CD4-positive, alpha-beta T cell (primary cell): Measurements from ENCODE around the gene TMEFF2. TPM values are rescaled to one million over a fixed set of nuclear protein-coding genes. Genes with fewer than 3 reads are reported as not detected.

Experiments
- ATAC-seq: fragments of 200-7000 bp; cut with Tn5 transposase; one replicate; pipeline ENCODE4 v1.10.0; 2022; ENCODE audit warnings: mild to moderate bottlenecking; ENCODE audit not compliant: poor library complexity
- CTCF ChIA-PET: fragments of 350-600 bp; sonication (Branson Sonifier 250); formaldehyde crosslinking; loops from one replicate; lab custom pipeline; 2021; ENCODE audit warnings: antibody characterized with exemption, inconsistent platforms; lab: Charles Lee
- POLR2A ChIA-PET: fragments of 350-600 bp; sonication (Branson Sonifier 250); formaldehyde crosslinking; loops from one replicate; lab custom pipeline; 2021; ENCODE audit warnings: antibody characterized with exemption, inconsistent platforms; lab: Charles Lee
- DNase-seq, 14 experiments: peaks; one replicate each; pipeline ENCODE4 v3.0.0-alpha.2; 2013 to 2020; ENCODE audit warnings: mixed read lengths in 2 of 14
- H3K27ac ChIP-seq, 2 donors: one replicate each; pipeline versions ENCODE4 v1.5.1 to v1.7.0; 2013; ENCODE audit warnings: low read length in 2 of 2, low read depth in 1 of 2, mild to moderate bottlenecking in 1 of 2
- H3K27me3 ChIP-seq, 2 experiments: 1 replicate in 1 of 2; 2 replicates in 1 of 2; pipeline versions ENCODE4 v1.6.1 to v1.7.0; 2013; ENCODE audit warnings: low read length in 2 of 2, control low read depth in 1 of 2, mild to moderate bottlenecking in 1 of 2, moderate library complexity in 1 of 2; ENCODE audit not compliant: insufficient read depth in 2 of 2, control insufficient read depth in 1 of 2
- H3K36me3 ChIP-seq: one replicate; pipeline ENCODE4 v1.6.1; 2013; ENCODE audit warnings: low read length, control low read depth; ENCODE audit not compliant: insufficient read depth
- H3K4me1 ChIP-seq: one replicate; pipeline ENCODE4 v1.6.1; 2013; ENCODE audit warnings: low read length, control low read depth; ENCODE audit not compliant: insufficient read depth
- H3K4me3 ChIP-seq: one replicate; pipeline ENCODE4 v1.5.1; 2013; ENCODE audit warnings: mild to moderate bottlenecking, low read length, moderate library complexity
- H3K9me3 ChIP-seq, 2 experiments: 1 replicate in 1 of 2; 2 replicates in 1 of 2; pipeline versions ENCODE4 v1.6.1 to v1.7.0; 2013; ENCODE audit warnings: low read length in 2 of 2, mild to moderate bottlenecking in 2 of 2, control low read depth in 1 of 2, moderate library complexity in 1 of 2; ENCODE audit not compliant: control insufficient read depth in 1 of 2, insufficient read depth in 1 of 2
- H3K27ac Mint-ChIP-seq: one replicate; pipeline ENCODE4 v1.8.0; 2020; ENCODE audit warnings: mixed read lengths
- H3K27me3 Mint-ChIP-seq: one replicate; pipeline ENCODE4 v1.8.0; 2021; ENCODE audit warnings: mixed read lengths
- H3K36me3 Mint-ChIP-seq: one replicate; pipeline ENCODE4 v1.8.0; 2021; ENCODE audit warnings: low read depth, mixed read lengths
- H3K4me1 Mint-ChIP-seq: one replicate; pipeline ENCODE4 v1.8.0; 2021; ENCODE audit warnings: low read depth, mixed read lengths
- H3K4me3 Mint-ChIP-seq: one replicate; pipeline ENCODE4 v1.8.0; 2020; ENCODE audit warnings: mild to moderate bottlenecking, mixed read lengths
- H3K9me3 Mint-ChIP-seq: one replicate; pipeline ENCODE4 v1.8.0; 2020; ENCODE audit warnings: mixed read lengths
- intact Hi-C, 2 experiments: fragments of 100-400 bp; cut with DNase I in 1 of 2; cut with micrococcal nuclease in 1 of 2; formaldehyde crosslinking; loops; one replicate each; pipeline versions ENCODE4 v1.15.1 to v1.9.0; 2023 to 2025; cut with DNase I, micrococcal nuclease
- total RNA-seq, 174 experiments: library from RNA in 2 of 174; stranded (reverse) in 2 of 174; gene quantifications; one replicate each; pipeline ENCODE4 v1.2.3 and lab custom pipeline; 2021 to 2026
- TF ChIP-seq, protein P1 (sequence below): fragments of 200-600 bp; IDR thresholded peaks from one replicate; pipeline ENCODE4 v1.8.0; 2022; ENCODE audit warnings: antibody characterized with exemption, mild to moderate bottlenecking

The TMEFF2 gene
- total RNA-seq, 2 experiments from 2014 or later: not detected

DNA sequence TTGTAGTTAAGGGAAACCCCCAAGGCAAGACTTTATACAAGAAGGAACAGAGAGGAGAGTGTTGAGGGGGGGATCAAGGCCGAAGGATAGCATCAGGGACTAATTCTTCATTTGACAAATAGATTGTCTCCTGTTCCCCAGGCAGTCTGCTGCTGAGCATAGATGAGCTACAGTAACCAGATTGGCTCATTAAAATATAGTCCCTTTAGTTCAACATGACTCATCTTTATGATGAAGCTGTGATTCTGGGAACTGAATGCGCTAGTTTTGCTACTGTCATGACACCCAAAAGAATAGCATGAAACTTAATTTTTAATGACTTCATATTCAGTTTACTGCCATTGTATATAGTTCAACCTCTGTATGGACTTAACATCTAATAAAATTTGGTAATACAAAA lies 35.5 kb downstream of the TMEFF2 start:
- Histone ChIP-seq H3K4me1 (no peaks in the 10 kb centered on the region), H3K27ac (no peak overlapping the region), H3K36me3 (no peaks in the 10 kb centered on the region), H3K27me3 (no peaks in the 10 kb centered on the region), H3K4me3 (no peak overlapping the region), H3K9me3 (no peaks in the 10 kb centered on the region)
- Mint-ChIP-seq H3K4me1 (peaks cover 11% of the 10 kb centered on the region), H3K4me3 (no peak overlapping the region), H3K27ac (no peak overlapping the region), H3K9me3 (no peaks in the 10 kb centered on the region), H3K36me3 (no peaks in the 10 kb centered on the region), H3K27me3 (no peaks in the 10 kb centered on the region)
- ChIA-PET CTCF (no interaction called here), POLR2A (no interaction called here)
- no peak for ATAC-seq
- TF ChIP-seq, protein P1, sequence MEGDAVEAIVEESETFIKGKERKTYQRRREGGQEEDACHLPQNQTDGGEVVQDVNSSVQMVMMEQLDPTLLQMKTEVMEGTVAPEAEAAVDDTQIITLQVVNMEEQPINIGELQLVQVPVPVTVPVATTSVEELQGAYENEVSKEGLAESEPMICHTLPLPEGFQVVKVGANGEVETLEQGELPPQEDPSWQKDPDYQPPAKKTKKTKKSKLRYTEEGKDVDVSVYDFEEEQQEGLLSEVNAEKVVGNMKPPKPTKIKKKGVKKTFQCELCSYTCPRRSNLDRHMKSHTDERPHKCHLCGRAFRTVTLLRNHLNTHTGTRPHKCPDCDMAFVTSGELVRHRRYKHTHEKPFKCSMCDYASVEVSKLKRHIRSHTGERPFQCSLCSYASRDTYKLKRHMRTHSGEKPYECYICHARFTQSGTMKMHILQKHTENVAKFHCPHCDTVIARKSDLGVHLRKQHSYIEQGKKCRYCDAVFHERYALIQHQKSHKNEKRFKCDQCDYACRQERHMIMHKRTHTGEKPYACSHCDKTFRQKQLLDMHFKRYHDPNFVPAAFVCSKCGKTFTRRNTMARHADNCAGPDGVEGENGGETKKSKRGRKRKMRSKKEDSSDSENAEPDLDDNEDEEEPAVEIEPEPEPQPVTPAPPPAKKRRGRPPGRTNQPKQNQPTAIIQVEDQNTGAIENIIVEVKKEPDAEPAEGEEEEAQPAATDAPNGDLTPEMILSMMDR: no peak
- intact Hi-C loops: no loop called here
- DNase-seq: no peak

DNA sequence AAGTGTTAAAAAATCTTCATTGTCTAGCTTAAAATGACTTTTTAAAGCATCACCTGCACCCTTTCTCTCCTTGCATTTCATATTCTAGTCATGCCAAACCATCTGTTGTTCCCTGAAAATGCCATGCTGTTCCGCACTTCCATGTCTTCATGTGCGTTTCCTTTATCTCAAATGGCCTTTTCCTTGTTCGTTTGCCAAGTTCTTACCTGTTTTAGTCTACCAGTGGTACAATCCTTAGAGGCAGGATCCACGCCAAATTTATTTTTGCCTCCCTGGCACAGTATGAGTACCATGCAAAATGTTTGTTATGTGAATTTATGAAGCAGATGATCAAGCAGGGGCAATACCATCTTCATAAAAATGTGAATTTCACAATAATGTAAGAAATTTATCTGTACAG lies 37.0 kb downstream of the TMEFF2 start:
- DNase-seq (no peak), ATAC-seq (no peak)
- ChIA-PET CTCF (no interaction called here), POLR2A (no interaction called here)
- H3K4me1 Mint-ChIP-seq: peaks cover 11% of the 10 kb centered on the region
- no peak overlapping the region for H3K27ac Mint-ChIP-seq
- intact Hi-C loops: no loop called here
- TF ChIP-seq, protein P1: no peak
- no peaks in the 10 kb centered on the region for H3K9me3 ChIP-seq
- no peak overlapping the region for H3K27ac ChIP-seq
- H3K27me3 ChIP-seq: no peaks in the 10 kb centered on the region
- H3K4me3 Mint-ChIP-seq: no peak overlapping the region
- H3K9me3 Mint-ChIP-seq: no peaks in the 10 kb centered on the region
- H3K4me3 ChIP-seq: no peak overlapping the region
- no peaks in the 10 kb centered on the region for H3K27me3 Mint-ChIP-seq
- H3K36me3 Mint-ChIP-seq: no peaks in the 10 kb centered on the region
- H3K4me1 ChIP-seq: no peaks in the 10 kb centered on the region
- no peaks in the 10 kb centered on the region for H3K36me3 ChIP-seq

DNA sequence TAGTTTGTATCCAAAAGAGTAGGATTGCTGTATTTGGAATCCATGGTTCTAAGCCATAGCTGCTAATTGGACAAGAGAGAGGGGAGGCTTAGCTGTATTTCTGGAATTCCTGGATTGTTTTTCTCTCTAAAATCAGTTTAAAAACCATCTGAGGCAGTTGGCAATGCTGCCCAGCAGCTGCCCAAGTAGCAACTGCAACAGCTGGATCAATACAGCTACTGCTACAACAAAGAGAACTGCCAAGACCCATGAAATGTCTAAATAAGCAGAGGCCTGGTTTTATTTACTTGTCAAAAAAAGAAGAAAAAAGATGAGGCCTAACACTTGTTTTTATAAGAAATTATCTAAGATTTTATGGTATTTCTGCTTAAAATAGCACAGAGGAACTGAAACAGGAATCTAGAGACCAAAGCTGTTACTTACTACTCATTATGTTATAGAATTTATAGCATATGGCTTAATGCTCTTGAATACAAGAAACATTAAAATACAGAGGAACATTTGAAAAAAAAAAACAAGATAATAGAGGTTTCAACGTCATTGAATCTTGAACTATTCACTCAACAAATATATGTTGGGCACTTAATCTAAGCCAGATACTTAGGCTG lies 39.1 kb downstream of the TMEFF2 start:
- no peak for ATAC-seq
- Mint-ChIP-seq H3K27me3 (no peaks in the 10 kb centered on the region), H3K27ac (no peak overlapping the region), H3K36me3 (no peaks in the 10 kb centered on the region), H3K9me3 (no peaks in the 10 kb centered on the region), H3K4me3 (no peak overlapping the region), H3K4me1 (no peaks in the 10 kb centered on the region)
- H3K4me3 ChIP-seq: no peak overlapping the region
- H3K9me3 ChIP-seq: no peaks in the 10 kb centered on the region
- POLR2A ChIA-PET: no interaction called here
- H3K27ac ChIP-seq: no peak overlapping the region
- TF ChIP-seq, protein P1: no peak
- intact Hi-C loops: no loop called here
- no peak for DNase-seq
- no peaks in the 10 kb centered on the region for H3K4me1 ChIP-seq
- CTCF ChIA-PET: no interaction called here
- H3K36me3 ChIP-seq: no peaks in the 10 kb centered on the region
- no peaks in the 10 kb centered on the region for H3K27me3 ChIP-seq
